Stimulated activated CD8-positive, alpha-beta memory T cell treated with anti-CD3 and anti-CD28 coated beads, Interleukin-15, amount 100 ng/mL, for 48 hours (primary cell): ENCODE measurements around the gene CHPF2.

Experiments used
- DNase-seq, 2 donors: peaks; one replicate each; pipeline ENCODE4 v3.0.0-alpha.2; 2020; ENCODE audit warnings: low read depth in 2 of 2

CHPF2 gene

GRCh38 chr7:151246851-151247580 lies 14.7 kb downstream of the CHPF2 start:
- no peak for DNase-seq

GRCh38 chr7:151247611-151248345 lies 15.5 kb downstream of the CHPF2 start:
- DNase-seq: no peak

GRCh38 chr7:151248346-151249033 lies 16.2 kb downstream of the CHPF2 start, which contains the start of gene SMARCD3:
SMARCD3 (minus strand) TSS chr7:151248694; CDS start chr7:151248562, 132 bp downstream.
- DNase-seq: no peak

- no peak for DNase-seq
These were observed 16.9 kb downstream of the CHPF2 start for GRCh38 chr7:151249034-151249731.

- no peak for DNase-seq
These were observed 17.4 kb downstream of the CHPF2 start for GRCh38 chr7:151249732-151250072.

- no peak for DNase-seq
These were observed 18.2 kb downstream of the CHPF2 start for GRCh38 chr7:151250181-151251132.

GRCh38 chr7:151251328-151251688 lies 19.0 kb downstream of the CHPF2 start:
- no peak for DNase-seq

- DNase-seq: no peak
These were observed 19.6 kb downstream of the CHPF2 start for GRCh38 chr7:151251689-151252560.

GRCh38 chr7:151252561-151252835 lies 20.2 kb downstream of the CHPF2 start:
- DNase-seq: no peak

- no peak for DNase-seq
These were observed 20.9 kb downstream of the CHPF2 start for GRCh38 chr7:151252961-151253711.

GRCh38 chr7:151254316-151254715 lies 22.0 kb downstream of the CHPF2 start:
- DNase-seq: no peak

- DNase-seq: no peak
These were observed 22.6 kb downstream of the CHPF2 start for GRCh38 chr7:151254851-151255250.

- no peak for DNase-seq
These were observed 23.1 kb downstream of the CHPF2 start for GRCh38 chr7:151255390-151255789.

- DNase-seq: no peak
These were observed 24.2 kb downstream of the CHPF2 start for GRCh38 chr7:151256410-151257045.

- DNase-seq: no peak
These were observed 25.7 kb downstream of the CHPF2 start for GRCh38 chr7:151257990-151258389.

- DNase-seq: no peak
These were observed 28.2 kb downstream of the CHPF2 start for GRCh38 chr7:151260471-151260870.

- no peak for DNase-seq
These were observed 28.6 kb downstream of the CHPF2 start for GRCh38 chr7:151260883-151261282.

- no peak for DNase-seq
These were observed 29.2 kb downstream of the CHPF2 start for GRCh38 chr7:151261529-151261928.

GRCh38 chr7:151264615-151265014 lies 32.3 kb downstream of the CHPF2 start:
- DNase-seq: no peak
